ENCODE measurements around the gene ITGB1BP1. TPM values are rescaled to one million over a fixed set of nuclear protein-coding genes. Genes with fewer than 3 reads are reported as not detected.

Gene ITGB1BP1
- total RNA-seq, 1 donor from 2014 or later = 61.6 TPM

DNA sequence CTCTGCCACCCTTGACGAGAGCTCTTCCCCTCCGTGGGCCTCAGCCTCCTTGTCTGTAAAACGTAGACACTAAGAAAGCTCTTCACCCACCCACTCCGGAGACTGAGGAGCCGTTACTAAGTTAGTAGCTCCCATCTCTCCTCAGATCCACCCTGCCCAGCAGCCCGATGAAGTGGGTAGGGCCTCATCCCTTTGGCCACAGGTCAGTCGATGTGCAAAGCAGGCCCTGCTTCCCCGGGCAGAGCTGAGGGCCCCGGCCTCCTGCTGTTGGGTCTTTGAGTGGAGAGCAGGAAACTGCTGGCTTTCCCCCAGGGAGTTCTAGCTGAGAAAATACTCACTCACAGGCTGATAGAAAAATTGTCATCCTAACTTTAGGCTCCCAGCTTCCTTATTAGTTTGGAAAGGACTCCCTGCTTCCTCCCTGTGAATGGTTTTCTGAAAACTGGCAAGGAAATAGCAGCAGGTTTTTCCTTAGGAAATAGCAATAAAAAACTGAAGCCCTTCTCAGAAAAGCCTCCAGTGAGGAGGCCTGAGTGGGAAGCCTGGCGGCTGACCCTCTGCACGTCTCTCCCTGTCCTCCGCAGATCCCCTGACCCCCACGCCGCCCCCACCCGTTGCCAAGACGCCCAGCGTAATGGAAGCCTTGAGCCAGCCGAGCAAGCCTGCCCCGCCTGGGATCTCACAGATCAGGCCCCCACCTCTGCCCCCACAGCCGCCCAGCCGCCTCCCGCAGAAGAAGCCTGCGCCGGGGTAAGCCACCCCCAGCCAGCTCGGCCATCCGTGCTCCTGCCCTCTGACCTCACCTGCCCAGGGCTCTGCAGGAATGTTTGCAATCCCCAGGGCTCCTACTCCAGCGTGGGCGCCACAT lies 30.2 kb downstream of the ITGB1BP1 start:
- H3K9me3 ChIP-seq = no peaks in the 10 kb centered on the region
- no peak overlapping the region for H3K27ac ChIP-seq
- H3K36me3 ChIP-seq = peaks cover 55% of the 10 kb centered on the region
- intact Hi-C loops (cut with DNase I) = no loop called here
- TF ChIP-seq, protein P1, sequence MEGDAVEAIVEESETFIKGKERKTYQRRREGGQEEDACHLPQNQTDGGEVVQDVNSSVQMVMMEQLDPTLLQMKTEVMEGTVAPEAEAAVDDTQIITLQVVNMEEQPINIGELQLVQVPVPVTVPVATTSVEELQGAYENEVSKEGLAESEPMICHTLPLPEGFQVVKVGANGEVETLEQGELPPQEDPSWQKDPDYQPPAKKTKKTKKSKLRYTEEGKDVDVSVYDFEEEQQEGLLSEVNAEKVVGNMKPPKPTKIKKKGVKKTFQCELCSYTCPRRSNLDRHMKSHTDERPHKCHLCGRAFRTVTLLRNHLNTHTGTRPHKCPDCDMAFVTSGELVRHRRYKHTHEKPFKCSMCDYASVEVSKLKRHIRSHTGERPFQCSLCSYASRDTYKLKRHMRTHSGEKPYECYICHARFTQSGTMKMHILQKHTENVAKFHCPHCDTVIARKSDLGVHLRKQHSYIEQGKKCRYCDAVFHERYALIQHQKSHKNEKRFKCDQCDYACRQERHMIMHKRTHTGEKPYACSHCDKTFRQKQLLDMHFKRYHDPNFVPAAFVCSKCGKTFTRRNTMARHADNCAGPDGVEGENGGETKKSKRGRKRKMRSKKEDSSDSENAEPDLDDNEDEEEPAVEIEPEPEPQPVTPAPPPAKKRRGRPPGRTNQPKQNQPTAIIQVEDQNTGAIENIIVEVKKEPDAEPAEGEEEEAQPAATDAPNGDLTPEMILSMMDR (IDR thresholded peaks at IDR 0.05) = no peak
- ATAC-seq = no peak
- H3K4me3 ChIP-seq = no peak overlapping the region
- no peaks in the 10 kb centered on the region for H3K4me1 ChIP-seq
- no peak for DNase-seq
- no peaks in the 10 kb centered on the region for H3K27me3 ChIP-seq (ENCODE audit: low read depth)

DNA sequence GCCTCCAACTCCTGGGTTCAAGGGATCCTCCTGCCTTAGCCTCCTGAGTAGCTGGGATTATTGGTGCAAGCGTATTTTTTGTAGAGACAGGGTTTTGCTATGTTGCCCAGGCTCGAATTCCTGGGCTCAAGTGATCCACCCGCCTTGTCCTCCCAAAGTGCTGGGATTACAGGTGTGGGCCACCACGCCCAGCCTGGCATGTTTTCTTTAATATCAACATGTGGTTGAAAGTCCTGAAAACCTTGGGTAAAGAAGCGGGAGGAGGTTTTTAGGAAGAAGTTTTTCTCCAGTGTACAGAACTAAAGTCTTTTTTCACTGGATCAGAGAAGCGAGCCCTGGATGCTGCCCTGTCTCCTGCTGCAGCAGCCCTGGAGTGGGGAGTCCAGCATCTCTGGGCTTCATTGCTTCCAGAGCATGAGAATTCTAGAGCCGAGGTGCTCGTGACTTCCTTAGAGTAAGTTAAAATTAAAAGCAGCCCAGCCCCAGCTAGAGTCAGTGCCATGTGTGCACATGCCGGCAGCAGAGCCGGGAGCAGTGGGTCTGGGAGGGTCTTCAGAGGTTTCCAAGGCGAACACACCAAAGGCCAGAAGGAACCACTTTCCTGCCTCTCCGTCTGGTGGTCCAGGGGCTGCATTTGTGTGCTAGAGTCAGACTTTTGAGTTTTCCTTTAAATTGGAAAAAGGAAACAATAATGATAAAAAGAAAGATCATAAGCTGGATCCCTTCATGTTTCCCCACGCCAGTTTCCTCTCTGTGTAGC lies 31.2 kb downstream of the ITGB1BP1 start:
- no peak for ATAC-seq
- no peaks in the 10 kb centered on the region for H3K9me3 ChIP-seq
- no peak overlapping the region for H3K27ac ChIP-seq
- H3K4me1 ChIP-seq = no peaks in the 10 kb centered on the region
- intact Hi-C loops (cut with DNase I) = no loop called here
- no peaks in the 10 kb centered on the region for H3K27me3 ChIP-seq (ENCODE audit: low read depth)
- H3K4me3 ChIP-seq = no peak overlapping the region
- H3K36me3 ChIP-seq = peaks cover 60% of the 10 kb centered on the region
- DNase-seq = no peak
- TF ChIP-seq, protein P1 (IDR thresholded peaks at IDR 0.05) = no peak

DNA sequence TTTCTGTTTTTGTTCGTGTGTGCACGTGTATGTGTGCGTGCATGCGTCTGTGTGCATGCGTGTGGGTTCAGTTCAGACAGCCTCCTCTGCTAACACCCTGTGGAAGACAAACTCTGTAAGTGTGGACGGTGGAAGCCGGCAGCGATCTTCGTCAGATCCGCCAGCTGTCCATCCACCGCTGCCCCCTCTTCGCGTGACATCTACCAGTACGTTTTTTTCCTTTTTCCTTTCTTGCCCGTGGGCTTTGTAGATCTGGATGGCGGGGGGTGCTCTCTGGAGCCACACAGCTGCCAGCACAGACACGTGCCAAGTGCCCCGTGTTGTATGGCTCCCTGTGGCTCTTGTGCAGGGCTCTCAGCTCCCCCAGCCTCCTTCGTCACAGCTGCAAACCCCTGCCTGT lies 32.3 kb downstream of the ITGB1BP1 start:
- Histone ChIP-seq H3K4me1 (no peaks in the 10 kb centered on the region), H3K36me3 (peaks cover 65% of the 10 kb centered on the region), H3K27me3 (ENCODE audit: low read depth) (no peaks in the 10 kb centered on the region), H3K27ac (no peak overlapping the region), H3K4me3 (no peak overlapping the region), H3K9me3 (no peaks in the 10 kb centered on the region)
- DNase-seq = no peak
- TF ChIP-seq, protein P1 (IDR thresholded peaks at IDR 0.05) = no peak
- intact Hi-C loops (cut with DNase I) = no loop called here
- no peak for ATAC-seq

DNA sequence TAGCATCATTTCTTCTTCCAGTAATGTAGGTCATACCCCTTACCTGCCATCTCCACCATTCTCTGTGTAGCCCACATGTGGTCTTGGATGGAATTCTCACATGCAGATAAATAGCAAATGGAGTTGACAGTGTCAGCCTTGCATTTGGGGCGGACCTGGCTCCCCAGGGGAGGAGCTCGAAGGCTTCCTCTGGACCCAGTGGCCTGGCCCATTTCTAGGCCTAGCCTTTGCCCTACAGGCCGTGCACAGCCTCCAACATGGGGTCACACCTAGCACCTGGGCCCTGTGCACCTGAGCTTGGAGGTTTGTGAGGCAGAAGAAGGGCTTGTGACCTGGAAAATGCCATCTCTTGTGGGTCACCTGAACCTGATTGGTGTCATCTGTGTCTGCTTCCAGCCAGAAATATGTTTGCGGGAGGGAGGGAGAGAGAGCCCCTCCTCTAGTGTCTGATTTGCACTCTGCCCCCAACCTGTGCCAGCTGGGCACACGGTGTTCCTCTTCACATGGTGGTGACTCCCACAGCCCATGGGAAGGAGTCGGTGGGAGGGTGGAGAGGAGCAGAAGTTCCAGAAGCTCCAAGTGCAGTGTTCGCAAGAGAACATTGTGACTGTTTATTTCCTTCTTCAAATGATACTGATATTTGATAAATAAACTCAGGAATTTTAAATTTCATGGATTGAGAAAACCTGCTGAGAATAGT lies 33.0 kb downstream of the ITGB1BP1 start:
- no peaks in the 10 kb centered on the region for H3K27me3 ChIP-seq (ENCODE audit: low read depth)
- H3K9me3 ChIP-seq = no peaks in the 10 kb centered on the region
- DNase-seq (no peak), ATAC-seq (no peak)
- TF ChIP-seq, protein P1 (IDR thresholded peaks at IDR 0.05) = no peak
- H3K4me1 ChIP-seq = no peaks in the 10 kb centered on the region
- intact Hi-C loops (cut with DNase I) = no loop called here
- H3K36me3 ChIP-seq = peaks cover 70% of the 10 kb centered on the region
- no peak overlapping the region for H3K27ac ChIP-seq
- no peak overlapping the region for H3K4me3 ChIP-seq

Measured in lower lobe of right lung (tissue), 2 donors.